Hematopoietic multipotent progenitor cell treated with erythropoietin and hydrocortisone succinate and interleukin-3 and kit ligand, for 8 days (in vitro differentiated cells): ENCODE measurements around the gene TACR2.

Experiments used
- DNase-seq: peaks from one replicate; pipeline ENCODE4 v3.0.0-alpha.2; 2015

The TACR2 gene

DNA sequence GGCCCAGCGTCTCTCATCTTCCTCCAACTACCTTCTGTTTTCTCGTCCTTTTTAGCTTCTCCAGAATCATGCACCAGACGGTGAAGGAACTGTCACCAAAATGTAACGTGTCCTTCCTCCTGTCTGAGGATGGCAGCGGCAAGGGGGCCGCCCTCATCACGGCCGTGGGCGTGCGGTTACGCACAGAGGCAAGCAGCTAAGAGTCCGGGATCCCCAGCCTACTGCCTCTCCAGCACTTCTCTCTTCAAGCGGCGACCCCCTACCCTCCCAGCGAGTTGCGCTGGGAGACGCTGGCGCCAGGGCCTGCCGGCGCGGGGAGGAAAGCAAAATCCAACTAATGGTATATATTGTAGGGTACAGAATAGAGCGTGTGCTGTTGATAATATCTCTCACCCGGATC lies 15.8 kb downstream of the TACR2 start:
- no peak for DNase-seq

DNA sequence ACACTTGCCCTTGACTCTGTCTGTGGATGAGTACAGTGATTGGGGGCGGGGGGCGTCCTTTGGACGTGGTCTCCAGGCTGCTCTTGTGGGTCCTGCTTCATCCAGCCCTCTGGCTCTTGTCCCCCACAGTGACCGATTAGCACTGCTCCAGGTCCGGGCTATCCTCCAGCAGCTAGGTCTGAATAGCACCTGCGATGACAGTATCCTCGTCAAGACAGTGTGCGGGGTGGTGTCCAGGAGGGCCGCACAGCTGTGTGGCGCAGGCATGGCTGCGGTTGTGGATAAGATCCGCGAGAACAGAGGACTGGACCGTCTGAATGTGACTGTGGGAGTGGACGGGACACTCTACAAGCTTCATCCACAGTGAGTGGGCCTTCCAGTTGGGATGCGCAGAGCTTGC lies 18.3 kb downstream of the TACR2 start:
- DNase-seq = no peak

DNA sequence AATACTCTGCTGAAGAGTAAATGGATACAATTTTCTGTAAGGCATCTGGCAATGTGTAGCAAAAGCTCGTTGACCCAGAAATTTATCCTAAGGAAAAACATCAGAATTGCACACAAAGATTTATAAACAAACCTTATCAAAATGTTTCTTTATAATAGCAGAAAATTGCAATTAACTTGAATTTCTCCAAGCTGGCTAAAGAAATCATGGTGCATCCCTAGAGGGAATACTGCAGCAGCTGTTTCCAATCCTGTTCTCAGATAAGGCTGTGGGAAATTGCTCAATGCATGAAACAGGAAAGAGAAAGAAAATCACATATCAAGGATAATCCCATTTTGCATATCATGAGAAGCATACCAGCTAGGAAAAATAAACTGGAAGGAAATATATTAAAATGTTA lies 18.7 kb downstream of the TACR2 start:
- DNase-seq = no peak

DNA sequence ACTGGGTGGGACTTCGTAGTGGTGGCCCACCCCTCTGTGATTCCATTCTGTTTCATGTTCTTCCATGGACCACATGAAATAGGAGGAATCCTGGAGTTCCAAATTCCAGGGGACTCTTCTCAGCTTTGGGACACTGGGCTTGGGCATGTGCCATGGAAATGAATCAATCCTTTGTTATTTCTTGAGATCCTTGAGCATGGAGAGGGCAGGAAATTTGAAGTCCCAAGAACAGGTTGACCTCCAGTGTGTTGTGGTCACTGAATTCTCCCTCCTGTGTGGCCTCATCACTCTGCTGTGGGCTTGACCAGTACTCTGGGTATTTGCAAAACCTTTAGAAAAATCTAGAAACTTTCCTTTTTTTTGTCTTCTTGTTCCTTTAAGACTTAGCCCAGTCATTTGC lies 22.7 kb downstream of the TACR2 start:
- no peak for DNase-seq

DNA sequence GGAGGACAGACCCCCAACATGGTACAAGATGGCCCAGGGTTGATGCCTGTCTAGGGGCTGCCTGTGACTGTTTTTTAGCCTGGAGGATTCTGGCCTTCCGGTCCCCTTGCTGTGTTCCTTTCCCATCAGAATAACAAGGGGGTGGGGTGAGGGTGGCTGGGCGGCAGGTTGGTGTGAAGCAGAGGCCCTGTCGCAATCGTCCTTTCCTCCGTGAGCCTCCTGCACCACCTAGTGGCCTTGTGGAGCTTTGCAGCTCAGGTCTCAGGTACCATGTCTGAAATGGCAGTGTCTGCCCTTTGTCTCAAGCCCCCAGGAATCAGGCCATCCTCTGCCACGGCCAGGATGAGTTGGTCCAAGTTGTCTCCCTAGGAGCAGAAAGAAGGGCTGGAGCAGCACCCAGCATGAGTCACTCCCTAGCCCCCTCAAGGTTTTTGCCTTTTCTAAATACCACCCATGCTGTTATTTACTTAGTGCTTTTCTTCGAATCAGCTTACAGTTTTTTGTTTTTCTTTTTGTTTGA lies 24.2 kb downstream of the TACR2 start:
- peak; percentile 88 for DNase-seq

DNA sequence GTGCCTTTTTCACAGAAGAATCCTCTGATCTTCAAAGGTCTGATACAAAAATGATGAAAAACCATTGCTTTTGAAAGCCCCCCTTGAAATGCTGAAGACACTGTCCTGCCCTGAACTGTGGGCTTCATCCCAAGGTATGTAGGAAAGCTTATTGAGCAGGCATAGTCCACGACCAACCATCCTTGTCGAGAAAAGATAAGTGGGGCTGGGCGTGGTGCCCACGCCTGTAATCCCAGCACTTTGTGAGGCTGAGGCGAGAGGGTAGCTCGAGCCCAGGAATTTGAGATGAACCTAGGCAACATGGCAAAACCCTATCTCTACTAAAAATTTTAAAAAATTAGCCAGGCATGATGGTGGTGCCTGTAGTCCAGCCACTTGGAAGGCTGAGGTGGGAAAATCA lies 25.6 kb downstream of the TACR2 start:
- no peak for DNase-seq

DNA sequence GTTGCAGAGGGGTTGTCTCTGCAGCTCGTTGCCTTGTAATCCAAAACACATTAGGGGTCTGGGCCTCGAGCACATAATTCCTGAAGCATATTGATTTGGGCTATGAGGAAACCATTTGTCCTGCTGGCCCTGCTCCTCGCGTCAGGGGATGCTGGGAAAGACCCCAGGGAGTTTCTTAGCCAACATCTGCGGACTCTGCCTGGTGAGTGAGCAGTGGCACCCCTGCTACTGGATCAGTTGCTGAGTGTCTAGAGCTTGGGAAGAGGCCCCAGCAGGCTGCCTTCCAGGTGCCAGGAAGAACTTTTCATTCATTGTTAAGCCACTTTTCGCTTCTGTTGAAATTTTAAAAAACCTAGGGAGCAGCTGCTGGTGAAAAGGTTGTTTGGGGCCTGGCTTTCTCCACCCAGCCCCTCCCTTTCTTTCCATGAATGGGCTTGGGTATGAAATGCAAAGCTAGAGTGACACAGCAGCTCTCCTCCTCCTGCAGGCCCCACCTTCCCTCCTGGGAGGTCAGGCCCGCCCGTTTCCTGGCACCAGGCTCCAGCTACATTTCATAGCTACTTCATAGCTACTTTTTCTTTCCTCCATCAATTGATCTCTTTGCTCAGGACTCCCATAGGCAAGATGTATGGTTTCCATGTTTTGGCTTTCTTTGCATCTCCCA lies 26.8 kb downstream of the TACR2 start:
- DNase-seq = peak; percentile 85

DNA sequence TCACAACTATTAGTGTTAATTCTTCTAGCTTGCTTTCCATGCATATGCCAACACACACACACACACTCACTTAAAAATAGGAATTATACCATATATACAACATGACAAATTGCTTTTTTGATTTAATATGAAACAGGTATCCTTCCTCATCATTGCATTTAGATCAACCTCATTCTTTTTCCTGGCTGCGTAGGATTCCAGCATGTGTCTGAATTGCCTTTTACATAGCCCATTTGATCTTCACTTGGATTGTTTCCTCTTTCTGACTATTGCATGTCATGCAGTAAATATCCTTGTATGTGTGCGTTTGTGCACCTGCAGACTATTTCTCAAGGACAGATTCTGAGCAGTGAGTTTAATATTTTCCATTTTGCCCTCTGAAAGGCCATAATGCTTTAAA lies 28.2 kb downstream of the TACR2 start:
- DNase-seq = no peak

DNA sequence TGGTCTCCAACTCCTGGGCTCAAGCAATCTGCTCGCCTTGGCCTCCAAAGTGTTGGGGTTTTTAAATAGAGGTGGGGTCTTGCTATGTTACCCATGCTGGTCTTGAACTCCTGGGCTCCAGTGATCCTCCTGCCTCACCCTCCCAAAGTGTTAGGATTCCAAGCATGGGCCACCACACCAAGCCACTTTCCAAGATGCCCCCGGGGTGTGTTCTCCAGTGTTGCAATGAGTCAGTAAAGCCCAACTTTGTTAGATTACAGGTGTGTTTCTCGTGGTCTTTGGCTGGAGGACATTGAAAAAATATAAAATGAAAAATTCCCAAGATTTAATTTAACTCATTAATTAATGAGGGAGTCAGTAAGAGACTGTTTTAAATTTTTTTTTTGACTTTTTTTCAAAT lies 29.2 kb downstream of the TACR2 start:
- DNase-seq = no peak

DNA sequence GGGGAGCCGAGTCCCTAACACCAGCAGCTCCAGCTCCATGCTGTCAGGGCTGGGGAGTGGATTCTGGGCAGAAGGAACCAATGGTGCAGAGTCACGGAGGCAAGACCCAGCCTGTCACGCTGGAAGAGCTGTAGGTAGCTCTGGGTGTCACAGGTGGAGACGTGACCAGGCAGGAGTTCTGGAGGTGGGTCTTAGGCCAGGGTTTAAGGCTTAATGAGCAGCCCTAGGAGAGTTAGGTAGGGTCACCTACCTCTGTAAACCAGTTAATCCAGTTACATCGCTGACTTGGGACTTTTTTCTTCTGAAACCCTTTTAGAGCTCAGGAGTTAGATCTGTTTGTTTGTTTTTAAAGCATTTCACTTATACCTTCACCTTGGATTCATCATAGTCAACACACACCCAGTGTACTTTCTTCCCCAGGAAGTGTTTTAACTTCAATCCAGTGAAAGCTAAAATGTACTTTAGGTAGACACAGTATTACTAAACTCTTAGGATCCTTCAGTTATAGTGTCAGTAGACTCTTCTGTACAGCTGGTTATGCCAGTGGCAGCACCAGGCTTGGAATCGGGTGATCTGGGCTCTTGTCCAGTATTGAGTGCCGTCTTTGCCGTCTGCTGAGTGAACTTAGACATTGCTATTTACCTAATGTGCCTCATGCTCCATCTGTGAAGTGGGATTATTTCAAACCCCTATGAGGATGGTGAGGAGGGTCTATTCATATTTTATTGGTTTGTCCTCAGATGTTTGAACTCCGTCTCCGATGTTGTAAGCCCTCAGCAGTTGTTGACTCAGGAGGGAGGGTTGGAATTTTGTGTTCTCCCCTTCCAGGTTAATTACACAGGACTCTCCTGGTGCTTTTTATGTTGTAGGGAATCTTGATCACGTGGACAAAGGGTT lies 31.0 kb downstream of the TACR2 start:
- no peak for DNase-seq

DNA sequence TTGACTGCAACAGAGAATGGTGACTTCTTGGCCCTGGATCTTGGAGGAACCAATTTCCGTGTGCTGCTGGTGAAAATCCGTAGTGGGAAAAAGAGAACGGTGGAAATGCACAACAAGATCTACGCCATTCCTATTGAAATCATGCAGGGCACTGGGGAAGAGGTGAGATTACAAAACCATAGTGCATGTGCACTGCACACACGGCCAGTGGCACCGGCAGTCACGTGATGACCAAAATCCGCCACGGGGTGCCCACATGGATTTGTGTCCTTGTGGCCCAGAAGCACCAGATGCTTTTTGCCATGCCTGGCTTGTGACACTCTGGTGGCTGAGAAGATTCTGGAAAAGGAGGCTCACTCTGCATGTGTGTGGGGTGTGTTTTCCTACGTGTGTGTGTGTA lies 32.4 kb downstream of the TACR2 start:
- DNase-seq = no peak

DNA sequence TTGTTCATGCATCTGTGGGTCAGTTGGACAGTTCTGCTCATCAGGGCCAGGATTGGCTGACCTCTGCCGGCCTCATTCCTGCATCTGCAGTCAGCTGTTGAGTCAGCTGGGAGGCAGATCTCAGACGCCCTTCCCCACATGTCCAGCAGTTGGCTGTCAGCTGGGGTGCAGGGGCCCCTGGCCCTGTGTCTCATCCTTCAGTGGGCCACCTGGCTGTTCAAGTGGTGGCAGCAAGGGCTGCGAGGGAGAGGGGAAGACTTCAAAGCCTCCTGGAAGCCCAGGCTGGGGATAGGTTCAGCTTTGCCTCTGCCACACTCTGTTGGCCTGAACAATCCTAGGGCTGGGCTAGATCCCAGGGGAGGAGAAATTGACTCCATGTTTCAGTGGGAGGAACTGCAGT lies 33.2 kb downstream of the TACR2 start:
- DNase-seq = no peak

DNA sequence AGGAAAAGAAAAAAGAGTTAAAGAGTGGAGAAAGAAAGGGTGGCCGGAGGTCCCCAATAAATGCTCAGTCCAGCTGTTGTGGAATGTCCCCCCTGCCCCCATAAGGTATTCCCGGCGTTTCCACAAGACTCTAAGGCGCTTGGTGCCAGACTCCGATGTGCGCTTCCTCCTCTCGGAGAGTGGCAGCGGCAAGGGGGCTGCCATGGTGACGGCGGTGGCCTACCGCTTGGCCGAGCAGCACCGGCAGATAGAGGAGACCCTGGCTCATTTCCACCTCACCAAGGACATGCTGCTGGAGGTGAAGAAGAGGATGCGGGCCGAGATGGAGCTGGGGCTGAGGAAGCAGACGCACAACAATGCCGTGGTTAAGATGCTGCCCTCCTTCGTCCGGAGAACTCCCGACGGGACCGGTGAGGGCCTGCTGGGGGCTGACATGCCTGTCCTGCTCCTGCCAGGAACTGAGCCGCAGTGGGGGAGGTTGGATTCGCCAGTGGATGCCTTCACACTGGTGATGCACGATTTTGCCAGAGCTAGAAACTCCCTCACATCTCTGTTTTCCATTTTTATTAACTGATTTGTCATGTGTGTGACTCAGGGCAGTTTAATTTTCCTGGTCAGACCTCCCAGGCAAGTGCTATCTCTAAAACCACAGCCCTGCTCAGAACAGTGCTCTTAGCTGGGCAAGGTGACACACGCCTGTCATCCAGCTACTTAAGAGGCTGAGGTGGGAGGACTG lies 34.2 kb downstream of the TACR2 start:
- DNase-seq = no peak

DNA sequence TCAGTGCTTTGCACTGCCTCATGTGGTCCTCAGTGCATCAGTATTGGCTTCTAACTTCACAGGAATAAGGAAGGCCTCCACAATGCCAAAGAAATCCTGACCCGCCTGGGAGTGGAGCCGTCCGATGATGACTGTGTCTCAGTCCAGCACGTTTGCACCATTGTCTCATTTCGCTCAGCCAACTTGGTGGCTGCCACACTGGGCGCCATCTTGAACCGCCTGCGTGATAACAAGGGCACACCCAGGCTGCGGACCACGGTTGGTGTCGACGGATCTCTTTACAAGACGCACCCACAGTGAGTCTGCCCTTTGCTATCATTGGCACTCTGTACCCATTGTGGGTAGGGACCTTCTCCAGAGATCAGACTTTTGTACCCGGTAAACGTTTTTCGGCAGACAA lies 36.9 kb downstream of the TACR2 start:
- no peak for DNase-seq

DNA sequence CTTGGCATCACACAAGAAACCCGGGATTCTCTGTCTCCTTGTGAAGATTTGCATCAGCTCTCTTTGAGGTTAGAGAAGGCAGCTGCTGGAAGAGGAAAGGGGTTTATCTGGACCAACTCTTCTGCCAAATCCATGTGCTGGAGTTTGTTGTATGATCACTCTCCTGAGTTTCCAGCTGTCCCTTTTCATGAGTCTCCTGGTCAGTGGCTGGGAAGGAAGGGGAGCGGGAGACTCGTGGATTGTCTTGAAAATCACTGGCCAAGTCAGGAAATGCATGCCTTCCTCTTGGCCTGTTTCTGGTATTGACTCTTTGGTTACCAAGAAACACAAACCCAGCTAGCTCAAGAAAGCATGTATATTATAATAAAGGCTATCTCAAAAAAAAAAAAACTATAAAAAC lies 38.8 kb downstream of the TACR2 start:
- no peak for DNase-seq

DNA sequence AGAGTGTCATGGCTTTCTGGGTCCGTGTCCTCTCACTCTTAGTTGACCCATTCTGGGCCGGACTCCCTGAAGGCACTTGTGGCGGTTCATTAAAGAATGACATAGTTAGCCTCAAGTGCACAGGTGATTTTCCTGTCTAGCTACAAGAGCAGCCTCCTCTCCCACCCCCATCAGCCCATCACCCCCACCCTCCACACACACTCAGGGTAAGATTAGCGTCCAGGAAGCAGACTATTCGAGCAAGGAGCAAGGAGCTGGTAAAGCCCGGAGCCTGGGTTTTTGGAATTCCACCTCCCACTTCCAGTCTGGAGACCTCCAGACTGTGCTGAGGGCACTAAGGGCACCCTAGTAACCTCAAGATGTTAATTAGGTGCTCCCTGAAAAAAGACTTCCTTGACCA lies 39.5 kb downstream of the TACR2 start:
- no peak for DNase-seq

DNA sequence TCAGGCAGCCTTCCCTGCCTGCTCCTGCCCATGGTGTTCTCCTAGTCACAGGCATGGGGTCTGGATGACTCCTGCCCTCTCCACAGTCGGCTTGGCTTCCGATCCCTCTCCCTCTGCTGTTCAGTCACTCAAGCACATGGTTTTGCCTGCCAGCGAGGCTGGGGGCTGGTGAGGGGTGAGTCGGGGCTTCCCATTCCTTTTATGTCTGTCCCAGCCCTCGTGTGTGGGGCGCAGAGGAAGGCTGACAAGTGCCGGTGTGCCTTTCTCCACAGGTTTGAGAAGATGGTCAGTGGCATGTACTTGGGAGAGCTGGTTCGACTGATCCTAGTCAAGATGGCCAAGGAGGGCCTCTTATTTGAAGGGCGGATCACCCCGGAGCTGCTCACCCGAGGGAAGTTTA lies 40.1 kb downstream of the TACR2 start:
- DNase-seq = no peak

DNA sequence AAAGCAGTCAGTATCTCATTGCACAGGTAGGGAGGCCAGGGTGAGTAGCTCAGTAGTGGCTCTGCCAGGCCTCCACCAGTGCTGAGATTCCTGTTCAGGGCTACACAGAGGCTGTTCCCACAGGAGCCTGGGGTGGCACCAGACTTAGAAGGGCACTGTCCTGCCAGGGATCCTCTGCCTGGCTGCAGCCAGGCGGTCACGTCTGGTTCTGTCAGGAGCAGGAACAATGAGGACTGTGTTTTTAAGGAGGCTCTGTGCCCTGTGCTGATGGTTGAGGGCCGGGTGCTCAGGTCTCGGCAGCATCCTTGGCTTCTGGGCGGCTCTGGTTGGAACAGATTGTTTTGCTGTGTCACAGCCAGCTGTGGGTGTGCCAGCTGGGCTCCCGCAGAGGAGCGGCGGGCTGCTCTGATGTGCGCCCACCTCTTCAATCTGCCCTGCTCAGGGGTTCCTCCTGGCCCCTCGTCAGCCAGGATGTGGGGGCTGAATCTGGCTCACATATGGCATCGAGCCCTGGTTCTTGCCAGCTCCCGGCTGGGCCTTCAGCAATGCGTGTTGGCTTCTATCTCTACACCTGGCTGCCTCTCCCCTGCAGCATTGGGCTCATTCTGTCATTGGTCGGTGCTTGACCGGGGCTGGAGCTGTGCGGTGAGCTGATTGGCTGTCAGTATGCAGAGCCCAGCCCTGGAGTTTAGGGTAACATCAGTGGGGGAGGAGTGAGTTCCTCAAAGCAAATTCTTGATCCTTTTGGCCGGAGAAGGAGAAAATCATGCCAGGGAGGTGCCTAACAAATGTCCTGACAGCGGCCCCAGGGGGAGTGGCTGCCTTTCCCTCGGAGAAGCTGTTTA lies 41.2 kb downstream of the TACR2 start:
- DNase-seq = no peak

DNA sequence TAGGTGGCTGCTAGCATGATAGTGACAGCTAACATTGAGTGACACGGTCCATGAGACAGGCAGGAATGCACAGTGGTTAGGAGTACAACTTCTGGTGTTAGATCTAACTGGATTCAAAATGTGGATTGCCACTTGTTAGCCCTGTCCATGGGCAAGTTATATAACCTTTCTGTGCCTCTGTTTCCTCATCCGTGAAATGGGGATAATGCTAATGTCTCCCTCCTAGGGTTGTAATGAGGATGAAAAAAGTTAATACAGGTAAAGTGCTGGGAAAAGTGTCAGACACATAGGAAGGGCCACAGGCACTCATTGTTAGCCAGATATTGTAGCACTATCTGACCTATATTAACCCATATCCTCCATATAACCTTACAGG lies 41.8 kb downstream of the TACR2 start:
- no peak for DNase-seq

DNA sequence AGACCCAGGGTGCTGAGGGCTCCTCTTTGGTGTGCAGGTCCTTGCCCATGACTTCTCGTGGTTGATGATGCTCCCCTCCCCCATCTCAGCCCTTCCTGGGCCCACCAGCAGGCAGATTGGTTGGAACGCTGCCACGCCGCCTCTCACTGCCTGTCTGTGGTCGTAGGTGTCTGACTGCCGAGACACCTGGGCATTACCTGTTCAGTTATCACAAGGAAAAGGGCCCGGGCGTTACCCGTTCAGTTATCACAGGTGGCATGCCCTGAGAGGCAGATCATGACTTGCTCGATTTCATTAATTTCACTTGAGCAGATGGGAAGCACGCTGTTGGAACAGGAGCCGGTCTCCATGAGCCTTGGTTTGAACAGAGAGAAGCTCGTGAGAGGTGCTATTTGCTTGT lies 42.5 kb downstream of the TACR2 start:
- DNase-seq = no peak

DNA sequence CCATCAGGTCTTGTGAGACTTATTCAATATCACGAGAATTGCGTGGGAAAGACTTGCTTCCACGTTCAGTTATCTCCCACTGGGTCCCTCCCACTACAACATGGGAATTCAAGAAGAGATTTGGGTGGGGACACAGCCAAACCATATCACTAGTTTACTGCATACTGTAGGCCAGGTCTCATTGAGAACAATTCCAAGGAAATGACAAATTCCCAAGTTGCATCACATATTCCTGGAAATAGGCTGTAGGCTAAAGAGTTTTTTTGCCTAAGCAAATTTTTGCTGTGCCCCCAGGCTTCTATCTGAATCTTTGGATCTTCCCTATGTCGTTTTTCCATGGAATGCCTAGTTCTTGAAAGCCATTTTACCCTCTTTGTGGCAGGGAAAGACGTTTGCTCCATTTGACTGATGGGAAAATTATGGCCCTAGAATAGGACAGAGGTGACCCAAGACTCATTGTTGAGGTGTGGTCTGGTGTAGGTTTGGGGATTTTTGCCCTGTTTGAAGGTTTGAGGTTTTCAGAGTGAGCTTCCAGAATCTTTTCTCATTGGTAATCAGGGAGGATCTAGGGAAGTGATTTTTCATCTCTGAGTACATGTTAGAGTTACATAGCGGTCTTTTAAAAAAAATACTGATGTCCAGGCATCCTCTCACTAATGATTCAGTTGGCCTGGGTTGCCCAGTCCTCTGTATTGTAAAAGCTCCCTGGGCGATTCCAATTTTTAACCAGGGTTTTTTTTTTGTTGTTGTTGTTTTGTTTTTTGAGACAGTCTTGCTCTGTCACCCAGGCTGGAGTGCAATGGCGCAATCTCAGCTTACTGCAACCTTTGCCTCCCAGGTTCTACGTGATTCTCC lies 44.4 kb downstream of the TACR2 start:
- DNase-seq = no peak

DNA sequence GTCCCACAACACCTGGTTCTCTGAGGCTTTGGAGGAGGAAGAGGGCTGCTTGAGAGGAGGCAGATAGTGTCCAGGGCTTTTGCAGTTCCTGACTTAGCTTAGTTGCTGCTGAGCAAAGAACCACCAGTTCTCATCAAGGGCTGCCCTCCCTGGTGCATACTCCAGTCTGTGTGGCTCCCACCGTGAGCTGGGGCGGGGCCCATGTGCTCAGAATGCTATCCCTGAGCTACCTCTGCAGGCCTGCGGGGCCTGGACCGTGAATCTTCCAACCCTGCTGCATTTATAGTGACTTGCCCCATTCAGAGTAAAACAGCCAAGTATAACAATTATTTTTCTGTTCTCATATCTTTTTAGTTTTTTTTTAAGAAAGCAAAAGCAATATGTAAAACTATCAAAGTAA lies 49.2 kb downstream of the TACR2 start:
- no peak for DNase-seq
